HUES48 (cell line): ENCODE results near the gene ZNF580.

Experiments used
- H3K27ac ChIP-seq: one replicate; pipeline ENCODE4 v1.7.0; 2013; ENCODE audit warnings: low read depth, low read length, inconsistent platforms
- H3K27me3 ChIP-seq: 2 replicates; pipeline ENCODE4 v1.6.1; 2013; ENCODE audit warnings: mild to moderate bottlenecking, low read length; ENCODE audit not compliant: control insufficient read depth, insufficient read depth
- H3K36me3 ChIP-seq: 2 replicates; pipeline ENCODE4 v1.6.1; 2013; ENCODE audit warnings: low read length; ENCODE audit not compliant: control insufficient read depth, insufficient read depth
- H3K4me1 ChIP-seq: 2 replicates; pipeline ENCODE4 v1.6.1; 2013; ENCODE audit warnings: mild to moderate bottlenecking, low read length; ENCODE audit not compliant: control insufficient read depth, insufficient read depth
- H3K4me3 ChIP-seq: 2 replicates; pipeline ENCODE4 v1.5.1; 2013; ENCODE audit warnings: mild to moderate bottlenecking, low read depth, low read length
- H3K9ac ChIP-seq: 2 replicates; pipeline ENCODE4 v1.6.1; 2013; ENCODE audit warnings: mild to moderate bottlenecking, low read depth, low read length, moderate library complexity
- H3K9me3 ChIP-seq: 2 replicates; pipeline ENCODE4 v1.6.1; 2013; ENCODE audit warnings: low read length; ENCODE audit not compliant: control insufficient read depth, insufficient read depth

The ZNF580 gene

GRCh38 chr19:55650126-55650557 lies 9.3 kb downstream of the ZNF580 start:
- Histone ChIP-seq H3K27ac (no peak overlapping the region), H3K9ac (no peak overlapping the region)

GRCh38 chr19:55650602-55651230 lies 9.9 kb downstream of the ZNF580 start:
- H3K9me3 ChIP-seq: no peaks in the 10 kb centered on the region
- H3K4me3 ChIP-seq: no peak overlapping the region
- peaks cover 7% of the 10 kb centered on the region for H3K4me1 ChIP-seq
- no peak overlapping the region for H3K9ac ChIP-seq
- peaks cover 9% of the 10 kb centered on the region for H3K36me3 ChIP-seq
- no peaks in the 10 kb centered on the region for H3K27me3 ChIP-seq
- H3K27ac ChIP-seq: no peak overlapping the region

More at GRCh38 chr19:55650126-55650557, 9.3 kb downstream of the ZNF580 start:
- Histone ChIP-seq H3K9me3 (no peaks in the 10 kb centered on the region), H3K36me3 (peaks cover 14% of the 10 kb centered on the region), H3K4me1 (peaks cover 7% of the 10 kb centered on the region), H3K27me3 (no peaks in the 10 kb centered on the region), H3K4me3 (no peak overlapping the region)

GRCh38 chr19:55651236-55651635 lies 10.4 kb downstream of the ZNF580 start:
- Histone ChIP-seq H3K9me3 (no peaks in the 10 kb centered on the region), H3K27me3 (no peaks in the 10 kb centered on the region), H3K36me3 (peaks cover 6% of the 10 kb centered on the region; the same call in 1 of the 2 replicates), H3K4me1 (peaks cover 10% of the 10 kb centered on the region), H3K9ac (no peak overlapping the region), H3K27ac (no peak overlapping the region), H3K4me3 (no peak overlapping the region)

- Histone ChIP-seq H3K27me3 (no peaks in the 10 kb centered on the region), H3K4me3 (no peak overlapping the region), H3K9ac (no peak overlapping the region), H3K4me1 (peaks cover 16% of the 10 kb centered on the region), H3K36me3 (peaks cover 11% of the 10 kb centered on the region; the same call in 1 of the 2 replicates), H3K27ac (no peak overlapping the region), H3K9me3 (no peaks in the 10 kb centered on the region)
Observed at GRCh38 chr19:55652311-55653128, 11.7 kb downstream of the ZNF580 start.

- peak overlapping the region; percentile 89 for H3K4me3 ChIP-seq
- H3K36me3 ChIP-seq: peaks cover 16% of the 10 kb centered on the region; the same call in 1 of the 2 replicates
- H3K27ac ChIP-seq: peak overlapping the region; percentile 100
Observed at GRCh38 chr19:55653651-55654322, 13.0 kb downstream of the ZNF580 start.

GRCh38 chr19:55654323-55654867 lies 13.6 kb downstream of the ZNF580 start:
- H3K36me3 ChIP-seq: peaks cover 19% of the 10 kb centered on the region
- H3K4me1 ChIP-seq: peaks cover 21% of the 10 kb centered on the region
- no peaks in the 10 kb centered on the region for H3K9me3 ChIP-seq
- peak overlapping the region; percentile 89 for H3K4me3 ChIP-seq
- H3K9ac ChIP-seq: peak overlapping the region; percentile 98
- H3K27ac ChIP-seq: peak overlapping the region; percentile 100
- H3K27me3 ChIP-seq: no peaks in the 10 kb centered on the region

More at GRCh38 chr19:55653651-55654322, 13.0 kb downstream of the ZNF580 start:
- no peaks in the 10 kb centered on the region for H3K27me3 ChIP-seq
- no peaks in the 10 kb centered on the region for H3K9me3 ChIP-seq
- peak overlapping the region; percentile 98 for H3K9ac ChIP-seq
- H3K4me1 ChIP-seq: peaks cover 21% of the 10 kb centered on the region

GRCh38 chr19:55654868-55655647 lies 14.3 kb downstream of the ZNF580 start, which contains the start of gene U2AF2:
TSS of gene U2AF2 (plus strand) at chr19:55655035. CDS start at chr19:55655105, 70 bp downstream.
- Histone ChIP-seq H3K4me3 (peak within 1 kb of the TSS; percentile 100), H3K27me3 (no peaks in the 10 kb centered on the region), H3K9ac (peak within 1 kb of the TSS; percentile 100), H3K9me3 (no peaks in the 10 kb centered on the region), H3K36me3 (peaks cover 21% of the 10 kb centered on the region), H3K4me1 (peaks cover 21% of the 10 kb centered on the region), H3K27ac (peak within 1 kb of the TSS; percentile 100)

GRCh38 chr19:55655648-55656040 lies 14.8 kb downstream of the ZNF580 start:
- Histone ChIP-seq H3K9me3 (no peaks in the 10 kb centered on the region), H3K27ac (peak overlapping the region; percentile 100), H3K4me1 (peaks cover 21% of the 10 kb centered on the region), H3K9ac (peak overlapping the region; percentile 100), H3K36me3 (peaks cover 24% of the 10 kb centered on the region), H3K4me3 (peak overlapping the region; percentile 100), H3K27me3 (no peaks in the 10 kb centered on the region)

GRCh38 chr19:55656552-55656951 lies 15.8 kb downstream of the ZNF580 start:
- peaks cover 33% of the 10 kb centered on the region for H3K36me3 ChIP-seq
- H3K9me3 ChIP-seq: no peaks in the 10 kb centered on the region

More at GRCh38 chr19:55656552-55656951, 15.8 kb downstream of the ZNF580 start:
- Histone ChIP-seq H3K4me1 (peaks cover 21% of the 10 kb centered on the region), H3K27ac (no peak overlapping the region), H3K9ac (peak overlapping the region; percentile 100), H3K27me3 (no peaks in the 10 kb centered on the region), H3K4me3 (peak overlapping the region; percentile 100)
